ENCODE data around the gene SYT12. TPM values are rescaled to one million over a fixed set of nuclear protein-coding genes. Genes with fewer than 3 reads are reported as not detected.
A peak's percentile ranks its signal among the peaks of the same experiment; 100 is the strongest.

Gene SYT12
- total and polyA plus RNA-seq, 2 of the 13 experiments (the other 11 are each of a cell fraction or from before 2014, with no cell fraction given), result 0.01 to 0.02 TPM

- Histone ChIP-seq H2AFZ (ENCODE audit: low read length) (no peak overlapping the region), H3K4me3 (replicated peaks in 1 of 3; ENCODE audit: insufficient read depth in 1 of 3, low read depth in 2 of 3, low read length in 3 of 3) (peak overlapping the region; percentile 40 to 67 (median 45); a peak in 5 of 6 replicates), H3K4me2 (ENCODE audit: low read depth, low read length) (peak overlapping the region; percentile 67), H3K9me3 (ENCODE audit: low read length) (no peaks in the 10 kb centered on the region), H3K79me2 (ENCODE audit: insufficient read depth, low read length) (no peaks in the 10 kb centered on the region), H3K27me3 (ENCODE audit: control insufficient read depth in 1 of 2, insufficient read depth in 2 of 2, low read length in 2 of 2) (peaks cover 12 to 38% of the 10 kb centered on the region in 2 experiments; a peak in 4 of 5 replicates), H3K4me1 (ENCODE audit: insufficient read depth, low read length) (peaks cover 18% of the 10 kb centered on the region), H3K9ac (ENCODE audit: insufficient read depth, low read depth, low read length) (no peak overlapping the region), H3K27ac (ENCODE audit: extremely low read length, insufficient read depth, low read length) (no peak overlapping the region), H4K20me1 (ENCODE audit: insufficient read depth, low read length) (0 out of 2 replicates have a peak, but pooled peaks cover 4% of the 10 kb centered on the region), H3K36me3 (replicated peaks in 1 of 2; ENCODE audit: control insufficient read depth in 1 of 2, insufficient read depth in 2 of 2, low read length in 2 of 2) (no peaks in the 10 kb centered on the region)
- CTCF ChIA-PET (ENCODE audit: low intra/inter-chr PET ratio, low total read pairs), result no interaction called here
- in situ Hi-C loops (cut with HindIII; ENCODE audit: extremely low pct_ligation_motif_present, low pct_unique_long_range_greater_than_20kb) (no loop called here), intact Hi-C loops (cut with micrococcal nuclease; ENCODE audit: unreplicated experiment) (loop anchor here (1.0 kb wide), 1 partner anchor 25 kb away; no protein-coding TSS in a partner anchor)
- POLR2A ChIA-PET, result interaction anchor here (2.0 kb wide), 1 partner anchor 180 kb away, joined by 4 read pairs; no protein-coding TSS in a partner anchor
- no TSS peak for BruUV-seq (replicated peaks)
- no peak for FAIRE-seq
- DNase-seq (ENCODE audit: low spot score), result no peak
- TF ChIP-seq POGZ (CRISPR knock-in tag; IDR thresholded peaks at IDR 0.05) (no peak), NFYB (CRISPR knock-in tag; IDR thresholded peaks at IDR 0.05) (no peak), MIER2 (CRISPR knock-in tag; IDR thresholded peaks at IDR 0.05) (no peak), ZNF891 (CRISPR knock-in tag; IDR thresholded peaks at IDR 0.05) (no peak), ZNF34 (CRISPR knock-in tag; IDR thresholded peaks at IDR 0.05; ENCODE audit: borderline replicate concordance) (no peak), NCOA1 (CRISPR knock-in tag; IDR thresholded peaks at IDR 0.05) (no peak), ZNF329 (CRISPR knock-in tag; IDR thresholded peaks at IDR 0.05; ENCODE audit: low read depth) (no peak), ZSCAN21 (CRISPR knock-in tag; IDR thresholded peaks at IDR 0.05; ENCODE audit: borderline replicate concordance) (no peak), GABPB1 (CRISPR knock-in tag; IDR thresholded peaks at IDR 0.05) (0 out of 2 replicates have a peak, but pooled peaks have one; percentile 4), GTF3A (CRISPR knock-in tag; conservative IDR thresholded peaks at IDR 0.05) (no peak), ZFP1 (CRISPR knock-in tag; IDR thresholded peaks at IDR 0.05) (no peak), ZZZ3 (CRISPR knock-in tag; IDR thresholded peaks at IDR 0.05; ENCODE audit: borderline replicate concordance) (no peak), FOSL2 (CRISPR knock-in tag; IDR thresholded peaks at IDR 0.05) (peak; percentile 64), ZNF280B (CRISPR knock-in tag; IDR thresholded peaks at IDR 0.05; ENCODE audit: borderline replicate concordance) (no peak), PPARG (CRISPR knock-in tag; conservative IDR thresholded peaks at IDR 0.05) (0 out of 2 replicates have a peak, but pooled peaks have one; percentile 27), NR2C2 (CRISPR knock-in tag; IDR thresholded peaks at IDR 0.05; ENCODE audit: borderline replicate concordance) (peak; percentile 39; the same call in 1 of the 2 replicates), FOXM1 (CRISPR knock-in tag; IDR thresholded peaks at IDR 0.05) (no peak), MAFF (IDR thresholded peaks at IDR 0.05; ENCODE audit: low read depth, low read length) (no peak), ZNF720 (CRISPR knock-in tag; IDR thresholded peaks at IDR 0.05) (no peak), HNF4G (IDR thresholded peaks at IDR 0.05; ENCODE audit: borderline replicate concordance, low read depth, low read length) (no peak), HNF4G (CRISPR knock-in tag; IDR thresholded peaks at IDR 0.05; ENCODE audit: borderline replicate concordance, low read depth) (no peak), NR2F6 (IDR thresholded peaks at IDR 0.05) (peak; percentile 47; the same call in 1 of the 2 replicates), NR2F6 (CRISPR knock-in tag; IDR thresholded peaks at IDR 0.05) (0 out of 2 replicates have a peak, but pooled peaks have one; percentile 48)
- TF ChIP-seq, protein P1, sequence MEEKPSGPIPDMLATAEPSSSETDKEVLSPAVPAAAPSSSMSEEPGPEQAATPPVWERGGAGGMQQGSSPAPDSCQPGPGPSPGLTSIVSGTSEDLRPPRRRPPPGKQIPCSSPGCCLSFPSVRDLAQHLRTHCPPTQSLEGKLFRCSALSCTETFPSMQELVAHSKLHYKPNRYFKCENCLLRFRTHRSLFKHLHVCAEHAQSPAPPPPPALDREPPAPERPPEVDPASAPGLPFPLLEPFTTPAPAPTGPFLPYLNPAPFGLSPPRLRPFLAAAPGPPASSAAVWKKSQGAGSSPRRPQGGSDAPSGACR (CRISPR knock-in tag; IDR thresholded peaks at IDR 0.05), result no peak
- WGBS (ENCODE audit: low lambda C conversion rate), result 15% methylated on average over 11 of the region's 20 CpGs
- no peak; the same call in 1 of the 3 replicates for ATAC-seq
Observed at GRCh38 chr11:67022341-67022933, 497 bp upstream of the SYT12 start.

Measured in HepG2 (cell line).